OCI-LY7 (cell line): Measurements from ENCODE around the gene CCDC192.
"Not testable (repeated sequence)": the region's sequence is repeated elsewhere in the genome, so short reads cannot be mapped to it uniquely, and the experiment has no call there.

ENCODE experiments used
- CTCF ChIP-seq: fragments of 200-600 bp; sonication (generic); conservative IDR thresholded peaks from 2 replicates; pipeline ENCODE4 v1.5.1; 2014; ENCODE audit warnings: mild to moderate bottlenecking, antibody characterized with exemption, low read length, moderate library complexity, mixed read lengths
- EZH2phosphoT487 ChIP-seq: fragments of 200-600 bp; sonication (generic); IDR thresholded peaks from 2 replicates; pipeline ENCODE4 v1.6.1; 2018; ENCODE audit warnings: low read depth, borderline replicate concordance, mild to moderate bottlenecking, mixed run types, antibody characterized with exemption, low read length, moderate library complexity, mixed read lengths

- TF ChIP-seq EZH2phosphoT487, CTCF: not testable (repeated sequence)
These were observed 9.9 kb downstream of the CCDC192 start for GRCh38 chr5:127713083-127713482.
